Ishikawa (cell line): ENCODE measurements around the gene COL2A1.

ENCODE experiments used
- CEBPB ChIP-seq: IDR thresholded peaks from 2 replicates; pipeline ENCODE4 v1.6.1; 2012
- CREB1 ChIP-seq: IDR thresholded peaks from 2 replicates; pipeline ENCODE4 v1.6.1; 2012; ENCODE audit warnings: low read depth
- EGR1 ChIP-seq: IDR thresholded peaks from 2 replicates; pipeline ENCODE4 v1.6.1; 2012
- EP300 ChIP-seq: IDR thresholded peaks from 2 replicates; pipeline ENCODE4 v1.6.1; 2012; ENCODE audit warnings: borderline replicate concordance
- FOXM1 ChIP-seq: IDR thresholded peaks from 2 replicates; pipeline ENCODE4 v1.6.1; 2012; ENCODE audit warnings: low read depth, borderline replicate concordance
- NFIC ChIP-seq: IDR thresholded peaks from 2 replicates; pipeline ENCODE4 v1.6.1; 2012
- RAD21 ChIP-seq: IDR thresholded peaks from 2 replicates; pipeline ENCODE4 v1.6.1; 2012; ENCODE audit warnings: low read depth
- TAF1 ChIP-seq: IDR thresholded peaks from 2 replicates; pipeline ENCODE4 v1.6.1; 2012; ENCODE audit warnings: low read depth, mild to moderate bottlenecking
- TCF12 ChIP-seq: IDR thresholded peaks from 2 replicates; pipeline ENCODE4 v1.6.1; 2012; ENCODE audit warnings: low read depth
- TEAD4 ChIP-seq: IDR thresholded peaks from 2 replicates; pipeline ENCODE4 v1.6.1; 2012
- YY1 ChIP-seq: IDR thresholded peaks from 2 replicates; pipeline ENCODE4 v1.6.1; 2012; ENCODE audit warnings: low read depth
- ZBTB7A ChIP-seq: IDR thresholded peaks from 2 replicates; pipeline ENCODE4 v1.6.1; 2012; ENCODE audit warnings: low read depth
- TF ChIP-seq, protein P1 (sequence below): IDR thresholded peaks from 2 replicates; pipeline ENCODE4 v1.6.1; 2012
- TF ChIP-seq, protein P2 (sequence below): IDR thresholded peaks from 2 replicates; pipeline ENCODE4 v1.6.1; 2012
- TF ChIP-seq, protein P3 (sequence below): IDR thresholded peaks from 2 replicates; pipeline ENCODE4 v1.6.1; 2012; ENCODE audit warnings: low read depth, mild to moderate bottlenecking

COL2A1 gene

DNA sequence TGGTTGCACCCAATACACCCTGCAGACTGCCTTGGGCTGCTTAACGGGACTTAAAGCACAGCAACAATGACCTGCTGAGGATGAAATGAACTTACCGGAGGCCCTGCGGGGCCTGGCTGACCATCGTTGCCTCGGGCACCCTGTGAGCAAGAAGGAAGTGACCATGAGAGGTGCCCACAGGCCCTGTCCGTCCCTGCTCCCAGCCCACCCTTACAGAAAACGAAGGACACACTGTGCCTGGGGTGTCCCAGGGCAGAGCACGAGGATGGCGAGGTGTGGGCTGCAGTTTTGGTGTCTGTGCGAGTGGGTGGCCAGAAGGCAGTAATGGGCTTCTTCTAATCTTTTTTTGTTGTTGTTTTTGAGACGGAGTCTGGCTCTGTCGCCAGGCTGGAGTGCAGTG, 14.6 kb downstream of the COL2A1 start:
- TF ChIP-seq, protein P1, sequence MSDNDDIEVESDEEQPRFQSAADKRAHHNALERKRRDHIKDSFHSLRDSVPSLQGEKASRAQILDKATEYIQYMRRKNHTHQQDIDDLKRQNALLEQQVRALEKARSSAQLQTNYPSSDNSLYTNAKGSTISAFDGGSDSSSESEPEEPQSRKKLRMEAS, result no peak
- TF ChIP-seq TCF12 (no peak), YY1 (no peak), EGR1 (no peak), RAD21 (no peak), TAF1 (no peak), CEBPB (no peak)

DNA sequence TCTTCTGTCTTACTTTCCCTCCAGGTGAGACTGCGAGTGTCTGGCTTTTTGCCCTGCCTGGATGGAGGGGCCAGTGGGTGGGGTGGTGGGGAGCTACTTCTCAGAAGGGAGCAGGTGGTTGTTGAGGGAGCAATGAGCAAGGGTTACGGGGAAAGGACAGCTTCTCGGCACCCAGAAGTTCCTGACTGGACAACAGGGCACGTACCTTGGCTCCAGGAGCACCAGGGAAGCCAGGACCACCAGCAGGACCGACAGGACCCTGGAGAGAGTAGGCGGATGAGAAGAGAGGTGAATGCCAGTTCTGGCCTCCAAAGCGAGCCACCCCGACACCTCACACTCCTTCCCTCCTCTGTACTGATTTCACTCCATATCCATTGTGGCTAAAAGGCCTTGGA, 15.3 kb downstream of the COL2A1 start:
- TF ChIP-seq NFIC (no peak), EGR1 (no peak), ZBTB7A (no peak), TCF12 (no peak), TAF1 (no peak), CEBPB (no peak), RAD21 (no peak), FOXM1 (no peak), CREB1 (no peak), TEAD4 (no peak), YY1 (no peak), EP300 (no peak)
- TF ChIP-seq, protein P2, sequence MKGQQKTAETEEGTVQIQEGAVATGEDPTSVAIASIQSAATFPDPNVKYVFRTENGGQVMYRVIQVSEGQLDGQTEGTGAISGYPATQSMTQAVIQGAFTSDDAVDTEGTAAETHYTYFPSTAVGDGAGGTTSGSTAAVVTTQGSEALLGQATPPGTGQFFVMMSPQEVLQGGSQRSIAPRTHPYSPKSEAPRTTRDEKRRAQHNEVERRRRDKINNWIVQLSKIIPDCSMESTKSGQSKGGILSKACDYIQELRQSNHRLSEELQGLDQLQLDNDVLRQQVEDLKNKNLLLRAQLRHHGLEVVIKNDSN, result no peak
- TF ChIP-seq, protein P1, result no peak

DNA sequence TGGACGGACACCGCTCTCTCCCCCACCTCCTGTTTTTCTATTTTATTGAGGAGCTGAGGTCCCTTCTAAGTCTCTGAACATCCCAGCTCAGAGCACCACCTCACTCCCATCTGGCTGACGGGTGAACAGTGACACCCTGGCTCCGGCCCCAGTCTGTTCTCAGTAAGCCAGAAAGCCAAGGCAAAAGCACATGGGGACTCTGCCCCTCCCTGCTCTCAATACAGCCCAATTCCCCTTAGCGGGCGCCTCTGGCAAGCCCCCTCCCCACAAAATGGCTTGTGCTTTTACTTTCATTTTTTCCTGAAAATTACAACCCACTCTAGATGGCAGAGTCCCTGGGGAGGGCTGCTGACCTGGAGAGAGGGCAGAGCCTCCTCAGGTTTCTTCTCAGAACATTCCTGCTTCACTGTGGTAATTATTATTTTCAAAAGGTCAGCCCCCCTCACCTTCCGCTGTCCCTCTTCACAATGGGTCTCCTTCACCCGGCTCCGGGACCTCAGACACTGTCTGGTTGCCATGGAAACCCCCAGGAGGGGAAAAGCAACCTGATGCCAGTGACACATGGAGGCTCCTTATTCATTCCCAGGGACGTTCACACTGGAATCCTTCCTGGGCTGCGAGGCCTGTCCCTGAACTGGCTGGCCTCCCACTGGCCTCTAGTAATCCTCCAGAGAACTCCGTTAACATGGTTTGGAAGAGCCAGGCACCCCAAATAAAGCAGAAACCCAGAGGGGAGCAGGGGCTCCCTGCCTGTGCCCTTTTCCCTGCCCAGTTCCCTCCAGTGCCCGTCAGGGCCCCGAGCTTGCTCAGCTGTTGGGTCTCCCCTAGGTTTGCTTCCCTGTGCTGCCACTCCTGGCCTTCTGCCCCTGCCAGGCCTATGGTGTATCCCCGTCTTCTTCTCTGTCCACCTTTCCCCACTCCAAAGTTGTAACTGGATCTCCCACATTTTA, 15.9 kb downstream of the COL2A1 start:
- TF ChIP-seq NFIC (no peak), YY1 (no peak), FOXM1 (no peak), EP300 (peak; percentile 40; the same call in 1 of the 2 replicates)
- TF ChIP-seq, protein P3, sequence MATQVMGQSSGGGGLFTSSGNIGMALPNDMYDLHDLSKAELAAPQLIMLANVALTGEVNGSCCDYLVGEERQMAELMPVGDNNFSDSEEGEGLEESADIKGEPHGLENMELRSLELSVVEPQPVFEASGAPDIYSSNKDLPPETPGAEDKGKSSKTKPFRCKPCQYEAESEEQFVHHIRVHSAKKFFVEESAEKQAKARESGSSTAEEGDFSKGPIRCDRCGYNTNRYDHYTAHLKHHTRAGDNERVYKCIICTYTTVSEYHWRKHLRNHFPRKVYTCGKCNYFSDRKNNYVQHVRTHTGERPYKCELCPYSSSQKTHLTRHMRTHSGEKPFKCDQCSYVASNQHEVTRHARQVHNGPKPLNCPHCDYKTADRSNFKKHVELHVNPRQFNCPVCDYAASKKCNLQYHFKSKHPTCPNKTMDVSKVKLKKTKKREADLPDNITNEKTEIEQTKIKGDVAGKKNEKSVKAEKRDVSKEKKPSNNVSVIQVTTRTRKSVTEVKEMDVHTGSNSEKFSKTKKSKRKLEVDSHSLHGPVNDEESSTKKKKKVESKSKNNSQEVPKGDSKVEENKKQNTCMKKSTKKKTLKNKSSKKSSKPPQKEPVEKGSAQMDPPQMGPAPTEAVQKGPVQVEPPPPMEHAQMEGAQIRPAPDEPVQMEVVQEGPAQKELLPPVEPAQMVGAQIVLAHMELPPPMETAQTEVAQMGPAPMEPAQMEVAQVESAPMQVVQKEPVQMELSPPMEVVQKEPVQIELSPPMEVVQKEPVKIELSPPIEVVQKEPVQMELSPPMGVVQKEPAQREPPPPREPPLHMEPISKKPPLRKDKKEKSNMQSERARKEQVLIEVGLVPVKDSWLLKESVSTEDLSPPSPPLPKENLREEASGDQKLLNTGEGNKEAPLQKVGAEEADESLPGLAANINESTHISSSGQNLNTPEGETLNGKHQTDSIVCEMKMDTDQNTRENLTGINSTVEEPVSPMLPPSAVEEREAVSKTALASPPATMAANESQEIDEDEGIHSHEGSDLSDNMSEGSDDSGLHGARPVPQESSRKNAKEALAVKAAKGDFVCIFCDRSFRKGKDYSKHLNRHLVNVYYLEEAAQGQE, result no peak
- TF ChIP-seq, protein P1, result peak; percentile 49; the same call in 1 of the 2 replicates

DNA sequence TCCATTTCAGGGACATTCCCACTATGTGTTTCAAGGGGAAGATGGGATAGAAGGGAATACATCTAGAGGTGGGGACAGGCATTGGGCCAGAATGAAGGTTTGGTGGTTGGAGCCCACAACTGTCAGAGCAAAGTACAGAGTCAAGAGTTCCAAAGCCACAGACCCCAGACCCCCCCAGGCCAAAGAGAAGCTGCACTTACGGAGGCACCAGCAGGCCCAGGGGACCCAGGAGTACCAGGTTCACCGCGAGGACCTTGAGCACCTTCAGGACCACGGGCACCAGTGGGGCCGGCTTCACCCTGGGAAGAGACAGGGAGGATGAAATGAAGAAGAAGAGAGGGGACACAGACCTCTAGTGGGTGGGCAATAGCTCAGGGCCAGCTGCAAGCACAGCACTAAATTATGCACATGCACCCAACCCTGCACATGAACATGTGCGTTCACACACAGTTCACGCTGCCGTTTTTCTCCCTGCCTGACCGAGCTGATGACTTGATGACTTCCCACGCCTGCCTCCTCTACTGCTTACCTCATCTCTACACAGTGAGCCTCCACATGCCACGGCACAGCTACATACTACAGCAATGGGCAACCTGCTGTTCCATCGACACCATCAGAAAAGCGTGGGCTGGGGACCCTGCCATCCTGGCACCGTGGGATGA, 16.7 kb downstream of the COL2A1 start:
- TF ChIP-seq YY1, result no peak
- no peak for TF ChIP-seq EGR1
- TF ChIP-seq CREB1, result no peak

DNA sequence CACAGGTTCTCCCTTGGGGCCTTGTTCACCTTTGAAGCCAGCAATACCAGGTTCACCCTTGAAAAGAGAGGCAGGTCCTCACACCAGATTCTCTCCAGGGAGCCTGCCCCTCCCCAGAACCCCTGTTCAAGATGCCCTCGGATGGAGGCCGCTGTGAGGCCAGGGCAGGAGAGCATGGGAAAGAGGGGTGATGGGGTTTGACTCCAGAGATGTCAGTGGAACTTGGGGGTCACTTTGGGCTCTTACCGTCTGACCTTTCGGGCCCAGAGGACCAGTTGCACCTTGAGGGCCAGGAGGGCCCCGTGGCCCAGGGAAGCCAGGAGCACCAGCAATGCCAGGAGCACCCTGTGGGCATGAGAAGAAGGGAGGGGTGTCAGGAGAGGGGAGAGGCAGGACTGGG, 17.4 kb downstream of the COL2A1 start:
- TF ChIP-seq, protein P3, result no peak
- TF ChIP-seq ZBTB7A (no peak), YY1 (no peak), EP300 (no peak), TEAD4 (no peak), NFIC (no peak), TCF12 (no peak), FOXM1 (no peak), EGR1 (no peak), RAD21 (no peak), TAF1 (no peak), CEBPB (no peak), CREB1 (no peak)
- TF ChIP-seq, protein P1, result no peak
- TF ChIP-seq, protein P2, result no peak
